Osteocyte (in vitro differentiated cells): Measurements from ENCODE around the gene JPH3. TPM values are rescaled to one million over a fixed set of nuclear protein-coding genes. Genes with fewer than 3 reads are reported as not detected.

Experiments used
- DNase-seq: peaks from one replicate; pipeline ENCODE4 v3.0.0; 2021; ENCODE audit warnings: mixed read lengths; ENCODE audit not compliant: unreplicated experiment; ENCODE audit errors: extremely low spot score
- H3K27ac Mint-ChIP-seq: one replicate; pipeline ENCODE4 v1.8.0; 2021; ENCODE audit warnings: mild to moderate bottlenecking, mixed read lengths; ENCODE audit not compliant: unreplicated experiment
- H3K27me3 Mint-ChIP-seq: one replicate; pipeline ENCODE4 v1.8.0; 2021; ENCODE audit warnings: mixed read lengths; ENCODE audit not compliant: unreplicated experiment
- H3K36me3 Mint-ChIP-seq: one replicate; pipeline ENCODE4 v1.8.0; 2021; ENCODE audit warnings: mixed read lengths; ENCODE audit not compliant: unreplicated experiment
- H3K4me1 Mint-ChIP-seq: one replicate; pipeline ENCODE4 v1.8.0; 2021; ENCODE audit warnings: mixed read lengths; ENCODE audit not compliant: unreplicated experiment
- H3K4me3 Mint-ChIP-seq: one replicate; pipeline ENCODE4 v1.8.0; 2021; ENCODE audit warnings: mild to moderate bottlenecking, moderate library complexity, mixed read lengths; ENCODE audit not compliant: unreplicated experiment
- H3K9me3 Mint-ChIP-seq: one replicate; pipeline ENCODE4 v1.8.0; 2021; ENCODE audit warnings: mixed read lengths; ENCODE audit not compliant: unreplicated experiment
- total RNA-seq: library from RNA; stranded (reverse); gene quantifications from 2 replicates; pipeline ENCODE4 v1.2.1, GENCODE V29; 2021
- TF ChIP-seq, protein P1 (sequence below): fragments of 200-600 bp; sonication (generic); IDR thresholded peaks from 2 replicates; pipeline ENCODE4 v1.5.0; 2021; ENCODE audit warnings: antibody characterized with exemption, mild to moderate bottlenecking, moderate library complexity

The JPH3 gene
- total RNA-seq, 1 donor from 2014 or later: 2.6 TPM

DNA sequence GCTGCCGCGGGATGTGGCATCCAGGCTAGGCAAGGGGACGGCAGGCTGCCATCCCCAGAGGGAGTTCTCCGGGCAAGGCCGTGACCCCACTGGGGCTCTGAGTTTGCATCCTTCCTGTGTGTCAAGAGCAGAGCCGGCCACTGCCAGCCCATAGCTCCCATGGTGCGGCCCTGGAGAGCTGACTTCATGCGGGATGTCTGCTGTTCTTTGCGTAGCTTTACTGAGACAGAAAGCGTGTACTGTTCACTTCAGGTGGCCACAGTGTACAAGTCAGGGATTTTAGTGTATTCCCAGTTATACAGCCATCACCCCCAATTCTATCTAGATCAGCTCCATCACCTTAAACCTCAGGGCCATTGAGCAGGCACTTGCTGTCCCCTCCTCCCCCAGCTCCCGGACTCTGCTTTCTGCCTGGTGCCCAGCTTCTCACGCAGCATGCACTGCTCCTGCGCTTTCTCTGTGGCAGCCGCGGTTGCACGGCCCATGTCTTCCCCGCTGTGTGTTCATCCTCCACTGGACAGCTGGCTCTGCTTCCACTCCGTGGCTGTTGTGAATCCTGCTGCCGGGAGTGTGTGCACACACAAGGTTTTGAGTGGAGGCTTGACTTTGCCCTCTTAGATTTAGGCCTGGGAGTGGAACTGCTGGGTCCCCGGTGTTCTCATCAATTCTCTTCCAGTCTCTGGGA is 92.3 kb downstream of the JPH3 start:
- H3K4me3 Mint-ChIP-seq: no peak overlapping the region
- no peaks in the 10 kb centered on the region for H3K4me1 Mint-ChIP-seq
- H3K27me3 Mint-ChIP-seq: no peaks in the 10 kb centered on the region
- no peaks in the 10 kb centered on the region for H3K9me3 Mint-ChIP-seq
- H3K36me3 Mint-ChIP-seq: peaks cover 5% of the 10 kb centered on the region
- H3K27ac Mint-ChIP-seq: no peak overlapping the region
- TF ChIP-seq, protein P1, sequence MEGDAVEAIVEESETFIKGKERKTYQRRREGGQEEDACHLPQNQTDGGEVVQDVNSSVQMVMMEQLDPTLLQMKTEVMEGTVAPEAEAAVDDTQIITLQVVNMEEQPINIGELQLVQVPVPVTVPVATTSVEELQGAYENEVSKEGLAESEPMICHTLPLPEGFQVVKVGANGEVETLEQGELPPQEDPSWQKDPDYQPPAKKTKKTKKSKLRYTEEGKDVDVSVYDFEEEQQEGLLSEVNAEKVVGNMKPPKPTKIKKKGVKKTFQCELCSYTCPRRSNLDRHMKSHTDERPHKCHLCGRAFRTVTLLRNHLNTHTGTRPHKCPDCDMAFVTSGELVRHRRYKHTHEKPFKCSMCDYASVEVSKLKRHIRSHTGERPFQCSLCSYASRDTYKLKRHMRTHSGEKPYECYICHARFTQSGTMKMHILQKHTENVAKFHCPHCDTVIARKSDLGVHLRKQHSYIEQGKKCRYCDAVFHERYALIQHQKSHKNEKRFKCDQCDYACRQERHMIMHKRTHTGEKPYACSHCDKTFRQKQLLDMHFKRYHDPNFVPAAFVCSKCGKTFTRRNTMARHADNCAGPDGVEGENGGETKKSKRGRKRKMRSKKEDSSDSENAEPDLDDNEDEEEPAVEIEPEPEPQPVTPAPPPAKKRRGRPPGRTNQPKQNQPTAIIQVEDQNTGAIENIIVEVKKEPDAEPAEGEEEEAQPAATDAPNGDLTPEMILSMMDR: no peak
- no peak for DNase-seq

DNA sequence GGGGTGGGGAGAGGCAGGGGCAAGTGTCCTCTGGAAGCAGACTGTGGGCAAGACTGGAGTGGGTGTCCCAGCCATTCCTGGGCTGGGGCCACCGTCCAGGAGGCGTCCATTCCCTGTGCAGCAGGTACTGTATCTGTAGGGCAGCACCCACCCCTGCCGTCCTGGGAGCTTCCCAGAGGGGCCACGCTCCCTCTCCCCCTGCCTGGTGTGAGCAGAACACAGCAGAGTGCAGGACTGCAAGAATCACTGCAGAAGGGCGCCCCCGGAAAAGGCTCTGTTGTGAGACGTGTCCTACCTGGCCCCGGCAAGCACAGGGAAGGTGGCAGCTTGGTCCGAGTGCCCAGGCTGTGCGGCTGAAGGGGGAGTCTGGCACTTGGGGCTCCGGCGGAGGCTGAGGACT is 93.2 kb downstream of the JPH3 start:
- Mint-ChIP-seq H3K9me3 (no peaks in the 10 kb centered on the region), H3K4me1 (no peaks in the 10 kb centered on the region), H3K27ac (no peak overlapping the region), H3K36me3 (peaks cover 8% of the 10 kb centered on the region), H3K27me3 (no peaks in the 10 kb centered on the region), H3K4me3 (no peak overlapping the region)
- TF ChIP-seq, protein P1: no peak
- no peak for DNase-seq

DNA sequence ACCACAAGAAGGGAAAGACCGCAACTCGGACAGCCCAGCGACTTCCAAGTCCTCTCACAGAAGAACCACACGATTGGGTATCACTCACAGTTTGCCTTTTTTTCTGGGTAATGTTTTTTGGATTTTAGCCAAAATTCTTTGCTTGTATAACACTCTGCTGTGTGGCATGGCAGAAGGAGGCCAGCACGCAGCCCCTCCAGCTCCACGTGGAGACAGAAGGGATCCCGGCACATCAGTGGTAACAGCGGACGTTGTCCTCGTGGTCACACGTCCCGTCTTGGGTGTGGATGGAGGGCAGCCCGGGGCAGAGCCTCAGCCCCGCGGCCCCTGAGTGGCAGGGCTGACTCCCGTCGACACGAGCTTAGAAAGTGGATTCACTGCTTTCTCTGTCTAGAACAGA is 94.4 kb downstream of the JPH3 start:
- Mint-ChIP-seq H3K27ac (no peak overlapping the region), H3K9me3 (no peaks in the 10 kb centered on the region), H3K27me3 (no peaks in the 10 kb centered on the region), H3K4me3 (no peak overlapping the region), H3K36me3 (peaks cover 8% of the 10 kb centered on the region), H3K4me1 (no peaks in the 10 kb centered on the region)
- TF ChIP-seq, protein P1: no peak
- no peak for DNase-seq

DNA sequence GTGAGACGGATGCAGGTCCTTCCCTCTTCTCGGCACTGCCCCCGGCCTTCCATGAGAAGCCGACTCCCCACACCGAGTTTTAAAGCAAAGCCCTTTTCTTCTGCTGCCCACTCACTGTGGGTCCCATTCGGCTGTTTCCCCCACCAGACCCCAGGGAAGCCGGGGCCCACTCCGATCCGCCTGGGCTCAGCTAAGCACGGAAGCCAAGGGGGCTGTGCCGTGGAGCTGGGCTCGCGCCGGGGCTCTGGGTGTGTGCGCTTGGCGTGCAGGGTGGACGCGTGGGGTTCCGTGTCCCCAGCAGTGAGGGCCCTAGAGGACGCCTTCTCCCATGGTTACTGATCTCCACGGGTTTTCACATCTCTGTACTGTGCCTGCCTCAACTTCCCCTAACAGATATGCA is 94.9 kb downstream of the JPH3 start:
- no peak for DNase-seq
- Mint-ChIP-seq H3K9me3 (no peaks in the 10 kb centered on the region), H3K27ac (no peak overlapping the region), H3K36me3 (peaks cover 10% of the 10 kb centered on the region), H3K27me3 (no peaks in the 10 kb centered on the region), H3K4me3 (no peak overlapping the region), H3K4me1 (no peaks in the 10 kb centered on the region)
- TF ChIP-seq, protein P1: no peak

DNA sequence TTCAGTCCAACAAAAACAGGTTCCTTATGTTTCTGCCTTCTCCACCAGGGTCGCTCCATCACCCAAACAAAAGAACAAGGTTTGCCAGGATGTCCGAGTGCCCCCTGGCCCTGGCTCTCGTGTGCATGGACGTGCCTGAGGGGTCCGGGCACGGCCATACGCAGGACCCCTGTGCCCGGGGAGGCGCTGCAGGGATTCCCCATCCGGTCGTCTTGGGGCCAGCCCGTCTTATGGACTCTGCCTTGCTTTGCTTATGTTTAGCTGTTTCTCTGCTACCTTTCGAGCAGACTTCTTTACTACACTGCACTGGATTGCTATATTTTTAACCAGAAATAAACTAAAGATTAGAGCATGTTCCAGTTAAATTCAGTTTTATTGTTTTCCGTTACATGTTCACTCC is 95.5 kb downstream of the JPH3 start:
- H3K27me3 Mint-ChIP-seq: no peaks in the 10 kb centered on the region
- H3K27ac Mint-ChIP-seq: no peak overlapping the region
- DNase-seq: no peak
- H3K36me3 Mint-ChIP-seq: peaks cover 10% of the 10 kb centered on the region
- TF ChIP-seq, protein P1: no peak
- H3K4me1 Mint-ChIP-seq: no peaks in the 10 kb centered on the region
- no peak overlapping the region for H3K4me3 Mint-ChIP-seq
- H3K9me3 Mint-ChIP-seq: no peaks in the 10 kb centered on the region
